GM19193 (cell line): Measurements from ENCODE around the gene PSME3.

ENCODE experiments used
- POLR2A ChIP-seq: IDR thresholded peaks from 4 replicates; pipeline ENCODE4 v1.6.1; 2011; ENCODE audit not compliant: insufficient read depth, insufficient read length; ENCODE audit errors: extremely low read depth

The PSME3 gene

GRCh38 chr17:42841975-42842685, 8.9 kb downstream of the PSME3 start:
- TF ChIP-seq POLR2A: no peak

- no peak for TF ChIP-seq POLR2A
Measured at GRCh38 chr17:42843358-42843934, 10.2 kb downstream of the PSME3 start.

- no peak for TF ChIP-seq POLR2A
Measured at GRCh38 chr17:42844271-42844670, 11.1 kb downstream of the PSME3 start, which contains the start of gene AOC2. Gene AOC2, plus strand, starts transcription at chr17:42844580. Its CDS starts 47 bp downstream, at chr17:42844627.

GRCh38 chr17:42844761-42845555, 11.8 kb downstream of the PSME3 start:
- no peak for TF ChIP-seq POLR2A

- no peak for TF ChIP-seq POLR2A
Measured at GRCh38 chr17:42845556-42845917, 12.3 kb downstream of the PSME3 start.

GRCh38 chr17:42845918-42846593, 12.9 kb downstream of the PSME3 start:
- no peak for TF ChIP-seq POLR2A

GRCh38 chr17:42846594-42847280, 13.5 kb downstream of the PSME3 start:
- TF ChIP-seq POLR2A: no peak

GRCh38 chr17:42848093-42848492, 14.9 kb downstream of the PSME3 start:
- no peak for TF ChIP-seq POLR2A

- TF ChIP-seq POLR2A: no peak
Measured at GRCh38 chr17:42849031-42849430, 15.8 kb downstream of the PSME3 start.

GRCh38 chr17:42849451-42850181, 16.4 kb downstream of the PSME3 start:
- no peak for TF ChIP-seq POLR2A

GRCh38 chr17:42850954-42851353, 17.8 kb downstream of the PSME3 start, which contains the start of gene AOC3:
Gene AOC3, plus strand, starts transcription at chr17:42851199. Its CDS starts 145 bp downstream, at chr17:42851344.
- no peak for TF ChIP-seq POLR2A

GRCh38 chr17:42852351-42852750, 19.2 kb downstream of the PSME3 start:
- TF ChIP-seq POLR2A: no peak

- no peak for TF ChIP-seq POLR2A
Measured at GRCh38 chr17:42853004-42853403, 19.8 kb downstream of the PSME3 start.

GRCh38 chr17:42853597-42853967, 20.4 kb downstream of the PSME3 start:
- no peak for TF ChIP-seq POLR2A

GRCh38 chr17:42853968-42854790, 21.0 kb downstream of the PSME3 start:
- TF ChIP-seq POLR2A: no peak
